Osteoblast (primary cell): ENCODE measurements around the gene PRSS50. TPM values are rescaled to one million over a fixed set of nuclear protein-coding genes. Genes with fewer than 3 reads are reported as not detected.

Experiments used
- DNase-seq: peaks from one replicate; pipeline ENCODE4 v3.0.0; 2011; ENCODE audit warnings: low spot score, mixed read lengths; ENCODE audit not compliant: insufficient read length; ENCODE audit errors: missing footprints
- H2AFZ ChIP-seq: 2 replicates; pipeline ENCODE4 v1.6.0; 2011; ENCODE audit warnings: mild to moderate bottlenecking, low read length
- H3K27ac ChIP-seq: 2 replicates; pipeline ENCODE4 v1.5.1; 2011; ENCODE audit warnings: mild to moderate bottlenecking, low read depth, low read length, moderate library complexity
- H3K27me3 ChIP-seq: 2 replicates; pipeline ENCODE4 v1.6.0; 2012; ENCODE audit warnings: mild to moderate bottlenecking, control low read depth, inconsistent platforms, low read length, moderate library complexity; ENCODE audit not compliant: insufficient read depth
- H3K36me3 ChIP-seq: 2 replicates; pipeline ENCODE4 v1.5.1; 2011; ENCODE audit warnings: mild to moderate bottlenecking, low read length, control low read depth, moderate library complexity; ENCODE audit not compliant: insufficient read depth
- H3K4me1 ChIP-seq: 2 replicates; pipeline ENCODE4 v1.5.1; 2011; ENCODE audit warnings: mild to moderate bottlenecking, low read length, control low read depth, moderate library complexity; ENCODE audit not compliant: insufficient read depth
- H3K4me2 ChIP-seq: 2 replicates; pipeline ENCODE4 v1.6.0; 2011; ENCODE audit warnings: mild to moderate bottlenecking, low read length; ENCODE audit not compliant: insufficient read depth
- H3K4me3 ChIP-seq: fragments of 200-600 bp; sonication (generic); 3 replicates; pipeline ENCODE4 v1.5.1; 2012; ENCODE audit warnings: mild to moderate bottlenecking, low read length, inconsistent platforms; ENCODE audit not compliant: insufficient read depth
- H3K79me2 ChIP-seq: 2 replicates; pipeline ENCODE4 v1.6.0; 2012; ENCODE audit warnings: mild to moderate bottlenecking, low read length, control low read depth, inconsistent platforms; ENCODE audit not compliant: insufficient read depth
- H3K9me3 ChIP-seq: 2 replicates; pipeline ENCODE4 v1.5.1; 2011; ENCODE audit warnings: low read depth, low read length, control low read depth
- H4K20me1 ChIP-seq: 2 replicates; pipeline ENCODE4 v1.6.0; 2012; ENCODE audit warnings: mild to moderate bottlenecking, low read length, control low read depth; ENCODE audit not compliant: insufficient read depth
- CTCF ChIP-seq: IDR thresholded peaks from 2 replicates; pipeline ENCODE4 v1.5.1; 2011; ENCODE audit warnings: mild to moderate bottlenecking, low read depth, low read length, moderate library complexity; ENCODE audit errors: extremely low read depth
- total RNA-seq: library from RNA; depleted of rRNA; stranded (reverse); fragments of >200 nt; gene quantifications from 2 replicates; pipeline ENCODE4 v1.2.3, GENCODE V29; 2012

PRSS50 gene
- total RNA-seq, 1 donor, result not detected

GRCh38 chr3:46671541-46672348 lies 45.9 kb downstream of the PRSS50 start:
- TF ChIP-seq CTCF, result no peak
- Histone ChIP-seq H3K4me1 (no peaks in the 10 kb centered on the region), H4K20me1 (no peaks in the 10 kb centered on the region), H3K4me3 (no peak overlapping the region), H3K36me3 (no peaks in the 10 kb centered on the region), H3K27ac (no peak overlapping the region), H3K27me3 (no peaks in the 10 kb centered on the region), H3K4me2 (no peak overlapping the region), H3K9me3 (no peaks in the 10 kb centered on the region), H2AFZ (no peak overlapping the region), H3K79me2 (no peaks in the 10 kb centered on the region)
- peak; percentile 71 for DNase-seq

- no peaks in the 10 kb centered on the region for H3K79me2 ChIP-seq
- no peak overlapping the region for H3K4me2 ChIP-seq
- H4K20me1 ChIP-seq, result no peaks in the 10 kb centered on the region
- H3K36me3 ChIP-seq, result no peaks in the 10 kb centered on the region
- H3K9me3 ChIP-seq, result no peaks in the 10 kb centered on the region
- no peak for TF ChIP-seq CTCF
- DNase-seq, result peak; percentile 37
- no peaks in the 10 kb centered on the region for H3K4me1 ChIP-seq
- H3K4me3 ChIP-seq, result no peak overlapping the region
- peaks cover 2% of the 10 kb centered on the region for H3K27me3 ChIP-seq
- no peak overlapping the region for H3K27ac ChIP-seq
- no peak overlapping the region for H2AFZ ChIP-seq
Measured at GRCh38 chr3:46670891-46671427, 46.7 kb downstream of the PRSS50 start.

- TF ChIP-seq CTCF, result no peak
- Histone ChIP-seq H3K36me3 (no peaks in the 10 kb centered on the region), H3K4me3 (no peak overlapping the region), H4K20me1 (no peaks in the 10 kb centered on the region), H2AFZ (no peak overlapping the region), H3K9me3 (no peaks in the 10 kb centered on the region), H3K27me3 (peaks cover 3% of the 10 kb centered on the region), H3K4me2 (no peak overlapping the region), H3K4me1 (no peaks in the 10 kb centered on the region), H3K79me2 (no peaks in the 10 kb centered on the region), H3K27ac (no peak overlapping the region)
- peak; percentile 66 for DNase-seq
Measured at GRCh38 chr3:46670000-46670890, 47.4 kb downstream of the PRSS50 start.
